HG02938 (cell line): Measurements from ENCODE around the gene MID1.
A peak's percentile ranks its signal among the peaks of the same experiment; 100 is the strongest.

Experiments used
- ATAC-seq: cut with Tn5 transposase; IDR thresholded peaks from one replicate; pipeline ENCODE4 v1.9.1; 2021; ENCODE audit warnings: mild to moderate bottlenecking, moderate library complexity; ENCODE audit not compliant: unreplicated experiment

MID1 gene

DNA sequence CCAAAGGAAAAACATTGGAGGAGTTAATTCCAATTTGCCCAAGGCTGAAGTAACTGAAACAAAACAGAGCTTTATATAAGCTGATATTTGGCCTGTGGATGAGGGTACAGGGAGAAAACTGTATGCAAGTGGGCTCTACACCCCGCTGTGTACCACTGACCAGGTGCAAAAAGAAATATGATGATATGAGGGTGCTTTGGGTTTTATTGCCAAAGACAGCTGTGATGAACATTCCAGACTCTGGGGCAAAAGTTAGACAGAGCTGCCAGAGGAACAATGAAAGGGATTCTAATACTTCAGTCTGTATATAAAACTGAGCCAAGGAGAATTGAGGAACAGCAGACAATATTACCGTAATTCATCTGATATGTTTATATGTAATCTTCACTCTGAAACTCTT is 117.4 kb downstream of the MID1 start:
- ATAC-seq, result no peak

GRCh38 chrX:10501611-10502010 is 118.8 kb downstream of the MID1 start:
- ATAC-seq, result no peak

DNA sequence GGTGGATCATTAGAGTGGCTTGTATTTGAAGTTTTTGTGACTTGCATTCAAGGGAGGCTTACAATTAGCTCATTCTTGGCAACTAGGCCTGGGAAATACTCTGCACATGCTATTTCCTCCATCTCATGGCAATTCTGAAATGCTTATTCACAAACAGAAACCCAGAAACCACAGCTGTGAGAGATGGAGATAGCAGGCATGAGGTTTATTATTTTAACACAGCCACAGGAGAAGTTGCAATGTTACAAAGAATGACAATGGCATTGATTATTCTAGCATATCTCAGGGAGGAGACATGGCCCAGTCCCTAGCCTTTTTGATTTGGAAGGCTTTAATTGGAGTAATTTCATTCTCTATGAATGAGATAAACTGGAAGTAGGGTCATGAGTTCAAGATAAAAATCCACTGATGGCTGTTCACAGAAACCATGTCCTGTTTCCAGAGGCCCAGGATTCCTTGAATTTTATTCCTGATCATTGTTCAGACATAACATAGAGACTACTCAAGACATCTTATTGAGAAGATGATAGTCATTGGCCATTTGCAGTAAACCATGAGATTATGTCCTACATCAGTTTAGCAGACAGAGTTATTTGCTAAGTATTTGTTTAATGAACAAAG is 123.9 kb downstream of the MID1 start:
- no peak for ATAC-seq

GRCh38 chrX:10495677-10496076 is 124.7 kb downstream of the MID1 start:
- ATAC-seq, result no peak

DNA sequence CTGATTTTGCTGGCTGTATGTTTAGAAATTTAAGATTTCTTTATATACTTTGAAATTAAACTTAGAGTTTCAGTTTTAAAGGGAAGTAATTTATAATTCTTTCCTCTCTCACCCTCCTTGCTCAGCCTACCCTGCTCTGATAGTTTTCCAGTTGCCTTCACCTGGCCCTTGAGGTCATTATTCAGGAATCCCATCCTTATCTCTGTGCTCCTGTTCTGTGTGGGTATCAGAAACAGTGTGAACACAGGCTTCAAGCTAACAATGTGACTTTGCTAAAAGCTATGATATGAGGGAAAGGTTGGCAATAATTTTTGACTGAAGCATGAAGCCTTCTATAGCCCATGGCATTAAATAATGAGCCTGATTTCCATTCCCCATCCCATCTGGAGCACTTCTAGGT is 128.1 kb downstream of the MID1 start:
- no peak for ATAC-seq

DNA sequence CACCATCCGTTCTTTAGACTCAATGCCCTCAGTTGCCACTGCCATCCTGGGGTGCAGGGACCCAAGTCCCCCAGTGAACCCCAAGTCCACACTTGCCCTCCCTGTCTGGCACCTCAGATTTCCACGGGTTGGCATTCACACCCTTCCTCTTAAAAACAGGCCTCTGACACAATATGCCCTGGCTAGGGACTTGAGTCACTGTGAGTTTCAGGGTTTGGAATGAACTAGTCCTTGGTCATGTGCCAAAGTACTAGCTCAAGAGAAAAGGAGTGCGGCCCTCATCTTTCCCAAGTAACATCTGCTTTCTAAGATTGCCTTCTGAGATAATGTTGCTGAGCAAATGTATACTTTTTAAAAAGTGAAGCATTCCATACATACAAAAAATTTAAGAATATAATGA is 134.0 kb downstream of the MID1 start:
- ATAC-seq, result no peak

DNA sequence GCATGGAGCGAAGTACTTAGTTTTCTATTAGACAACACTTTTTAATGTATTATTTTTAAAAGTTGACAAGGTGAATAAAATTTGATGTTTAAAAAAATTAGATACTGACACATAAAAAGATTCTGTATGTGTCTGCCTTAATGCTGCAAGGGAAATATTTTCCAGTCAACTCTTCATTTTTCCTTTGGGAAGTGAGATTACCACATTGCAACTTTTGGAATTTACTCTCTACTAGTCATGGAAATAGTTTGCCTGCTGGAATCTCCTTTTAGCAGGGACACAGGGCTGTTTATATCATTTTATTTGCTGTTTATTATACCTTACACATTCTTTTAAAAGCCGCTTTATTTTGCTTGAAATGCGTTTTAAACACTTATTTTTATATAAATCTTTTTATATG is 135.1 kb downstream of the MID1 start:
- no peak for ATAC-seq

GRCh38 chrX:10484683-10485247 is 135.6 kb downstream of the MID1 start:
- ATAC-seq, result no peak

DNA sequence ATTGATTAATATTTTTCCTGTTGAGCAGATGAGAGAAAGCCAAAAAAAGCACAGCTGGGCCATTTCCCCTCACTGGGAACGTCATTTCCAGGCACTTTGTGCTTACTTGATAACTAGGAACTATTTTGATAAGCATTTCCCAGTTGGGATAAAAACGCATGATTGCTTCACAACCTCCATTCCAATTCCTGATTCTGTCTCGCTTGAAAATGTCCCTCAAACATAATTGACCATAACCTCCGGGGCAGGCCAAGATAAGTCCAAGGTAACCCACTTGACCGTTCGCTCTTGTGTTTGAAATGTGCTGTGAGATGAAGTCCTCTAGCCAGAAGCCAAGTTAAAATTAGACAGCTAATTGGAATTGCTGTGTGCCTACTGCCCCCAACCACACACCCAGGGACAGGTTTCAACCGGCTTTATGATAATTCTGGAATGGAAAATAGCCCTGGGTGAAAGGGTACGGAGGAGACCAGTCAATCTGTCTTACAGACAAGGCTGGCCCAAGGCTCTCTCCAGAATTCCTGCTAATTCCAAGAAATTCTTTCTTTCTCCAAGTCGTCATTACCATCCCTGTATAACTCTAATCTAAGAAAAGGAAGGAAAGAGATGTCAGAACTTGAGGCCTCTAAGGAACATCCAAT is 137.1 kb downstream of the MID1 start:
- ATAC-seq, result no peak

- no peak for ATAC-seq
Measured at GRCh38 chrX:10482708-10483107, 137.7 kb downstream of the MID1 start.

DNA sequence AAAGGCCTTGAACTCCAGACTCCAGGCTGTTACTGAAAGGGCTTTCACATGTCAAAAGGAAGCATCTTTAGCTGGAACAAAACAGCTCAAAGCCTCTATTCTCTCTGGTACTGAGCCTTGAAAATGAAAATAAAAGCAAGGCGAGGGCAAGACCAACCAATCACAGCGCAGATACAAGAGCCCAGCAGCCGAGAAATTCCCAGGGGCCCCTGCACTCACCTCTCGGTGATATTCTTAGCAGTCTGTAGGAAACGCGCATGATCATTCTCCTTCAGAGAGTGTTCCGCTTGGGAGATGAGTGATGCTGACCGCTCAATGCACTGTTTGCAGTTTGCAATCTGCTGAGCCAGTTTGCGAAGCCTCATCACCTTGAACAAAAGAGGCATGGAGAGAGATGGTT is 138.1 kb downstream of the MID1 start:
- peak; percentile 71 for ATAC-seq

DNA sequence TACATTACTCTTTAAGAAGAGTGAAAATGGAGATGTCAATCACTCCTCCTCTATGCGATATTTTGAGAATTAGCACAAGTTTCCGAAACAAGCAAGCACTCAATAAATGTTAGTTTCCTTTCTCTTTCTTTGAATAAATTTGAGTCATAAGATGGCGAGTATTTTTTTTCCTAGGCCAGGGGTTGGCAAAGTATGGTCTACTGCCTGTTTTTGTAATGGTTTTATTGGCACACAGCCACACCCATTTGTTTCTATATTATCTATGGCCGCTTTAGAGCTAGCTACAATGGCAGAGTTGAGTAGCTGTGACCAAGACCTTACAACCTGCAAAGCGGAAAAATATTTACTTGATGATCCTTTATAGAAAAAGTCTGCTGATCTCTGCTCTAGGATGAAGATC is 139.5 kb downstream of the MID1 start:
- no peak for ATAC-seq

DNA sequence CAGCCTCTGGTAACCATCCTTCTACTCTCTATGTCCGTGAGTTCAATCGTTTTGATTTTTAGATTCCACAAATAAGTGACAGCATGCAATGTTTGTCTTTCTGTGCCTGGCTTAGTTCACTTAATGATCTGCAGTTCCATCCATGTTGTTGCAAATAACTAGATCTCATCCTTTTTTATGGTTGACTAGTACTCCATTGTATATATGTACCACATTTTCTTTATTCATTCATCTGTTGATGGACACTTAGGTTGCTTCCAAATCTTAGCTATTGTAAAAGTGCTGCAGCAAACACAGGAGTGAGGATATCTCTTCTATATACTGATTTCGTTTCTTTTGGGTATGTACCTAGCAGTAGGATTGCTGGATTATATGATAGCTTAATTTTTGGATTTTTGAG is 140.9 kb downstream of the MID1 start:
- no peak for ATAC-seq

GRCh38 chrX:10477525-10477924 is 142.9 kb downstream of the MID1 start:
- no peak for ATAC-seq

GRCh38 chrX:10474913-10475568 is 145.3 kb downstream of the MID1 start:
- ATAC-seq, result no peak

- no peak for ATAC-seq
Measured at GRCh38 chrX:10474510-10474909, 145.9 kb downstream of the MID1 start.

DNA sequence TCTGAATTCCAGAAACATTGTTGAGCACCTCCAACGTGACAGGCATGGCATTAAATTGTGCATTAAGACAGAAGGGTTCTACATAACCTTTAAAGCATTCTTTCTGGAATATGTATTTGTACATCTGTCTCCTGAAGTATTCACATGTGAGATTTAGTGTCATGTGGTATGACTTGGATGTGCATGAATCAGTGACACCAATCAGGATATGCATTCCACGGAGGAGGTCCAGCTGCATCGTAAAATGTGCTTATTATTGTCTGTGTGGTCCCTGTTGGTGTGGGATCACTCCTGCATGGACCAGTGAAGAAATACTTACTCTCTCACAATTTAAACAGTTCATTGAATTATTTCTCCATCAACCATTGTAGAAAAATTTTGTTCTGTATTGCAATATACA is 149.0 kb downstream of the MID1 start:
- no peak for ATAC-seq

DNA sequence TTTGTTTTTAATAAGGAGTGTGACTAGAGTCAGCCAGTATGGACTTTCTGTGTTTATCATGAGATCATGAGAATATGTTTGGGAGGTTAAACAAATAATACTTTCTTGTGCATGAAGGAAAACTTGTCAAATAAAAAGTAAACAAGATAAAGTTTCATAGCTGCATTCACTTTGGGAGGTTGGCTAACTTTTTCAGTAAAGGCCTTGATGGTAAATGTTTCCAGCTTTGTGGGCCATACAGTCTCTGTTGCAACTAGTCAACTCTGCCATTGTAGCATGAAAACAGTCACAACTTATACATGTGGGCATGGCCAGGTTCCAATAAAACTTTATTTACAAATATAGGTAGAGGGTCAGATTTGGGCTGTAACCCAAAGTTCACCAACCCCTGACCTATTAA is 150.4 kb downstream of the MID1 start:
- ATAC-seq, result no peak

DNA sequence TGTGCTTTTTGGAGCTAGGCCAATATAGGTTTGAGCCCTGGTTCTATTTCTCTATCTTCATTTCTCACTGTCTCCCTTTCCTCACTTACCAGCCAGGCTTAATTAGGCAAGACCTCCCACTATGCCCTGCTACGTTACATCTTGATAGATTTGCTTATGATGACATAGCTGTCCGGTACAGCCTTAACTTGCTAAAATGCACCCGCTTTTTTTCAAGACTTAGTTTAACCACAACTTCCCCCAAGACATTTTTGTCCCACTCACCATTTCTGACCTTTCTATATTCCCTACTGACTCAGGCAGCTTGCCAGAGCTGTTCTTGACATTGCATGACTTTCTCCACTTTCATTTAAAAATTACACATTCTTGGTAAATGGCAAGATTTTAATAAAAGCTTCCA is 152.6 kb downstream of the MID1 start:
- no peak for ATAC-seq

- ATAC-seq, result no peak
Measured at GRCh38 chrX:10465254-10465653, 155.1 kb downstream of the MID1 start.

GRCh38 chrX:10457092-10457491 is 163.3 kb downstream of the MID1 start:
- no peak for ATAC-seq

DNA sequence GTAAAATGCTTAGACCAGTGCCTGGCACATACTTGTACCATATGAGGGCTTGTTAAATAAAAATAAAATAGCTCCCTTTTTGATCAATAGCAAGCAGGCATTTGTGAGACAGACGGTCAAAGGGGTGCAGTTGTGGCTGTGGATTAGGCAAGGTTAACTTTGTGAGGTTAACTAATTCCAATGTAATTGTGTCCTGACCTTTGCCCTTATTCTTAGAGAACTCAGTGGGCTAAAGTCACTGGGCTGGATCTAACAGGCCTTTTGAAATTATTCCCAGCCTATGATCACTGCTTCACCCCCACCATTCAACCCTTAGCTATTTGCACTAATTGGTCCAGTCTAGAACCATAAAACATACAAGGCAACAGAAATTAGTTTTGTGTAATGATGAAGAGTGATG is 166.4 kb downstream of the MID1 start:
- ATAC-seq, result no peak
